GM19455 (cell line): ENCODE results near the gene TRIM75.
"Not testable (repeated sequence)": the region's sequence is repeated elsewhere in the genome, so short reads cannot be mapped to it uniquely, and the experiment has no call there.

Experiments used
- ATAC-seq: cut with Tn5 transposase; IDR thresholded peaks from one replicate; pipeline ENCODE4 v1.9.1; 2021; ENCODE audit not compliant: unreplicated experiment

The TRIM75 gene

GRCh38 chr4:165073346-165073745 lies 19.7 kb downstream of the TRIM75 start:
- not testable (repeated sequence) for ATAC-seq

GRCh38 chr4:165077034-165077578 lies 23.4 kb downstream of the TRIM75 start:
- no peak for ATAC-seq

GRCh38 chr4:165079476-165079875 lies 25.8 kb downstream of the TRIM75 start:
- ATAC-seq = no peak

- ATAC-seq = not testable (repeated sequence)
Measured at GRCh38 chr4:165084787-165085186, 31.1 kb downstream of the TRIM75 start.

GRCh38 chr4:165085946-165086345 lies 32.3 kb downstream of the TRIM75 start:
- ATAC-seq = no peak

- no peak for ATAC-seq
Measured at GRCh38 chr4:165088366-165088765, 34.7 kb downstream of the TRIM75 start.

GRCh38 chr4:165092187-165092586 lies 38.5 kb downstream of the TRIM75 start:
- not testable (repeated sequence) for ATAC-seq

GRCh38 chr4:165094873-165095272 lies 41.2 kb downstream of the TRIM75 start:
- no peak for ATAC-seq

GRCh38 chr4:165095291-165095690 lies 41.6 kb downstream of the TRIM75 start:
- no peak for ATAC-seq

GRCh38 chr4:165096776-165097175 lies 43.1 kb downstream of the TRIM75 start:
- no peak for ATAC-seq

- no peak for ATAC-seq
Measured at GRCh38 chr4:165101641-165102040, 48.0 kb downstream of the TRIM75 start.

- no peak for ATAC-seq
Measured at GRCh38 chr4:165106518-165106917, 52.9 kb downstream of the TRIM75 start.
